Measurements from ENCODE around the gene IGFBP7. TPM values are rescaled to one million over a fixed set of nuclear protein-coding genes. Genes with fewer than 3 reads are reported as not detected.

IGFBP7 gene
- polyA plus RNA-seq, 3 donors, result 153 to 699 (median 661) TPM

DNA sequence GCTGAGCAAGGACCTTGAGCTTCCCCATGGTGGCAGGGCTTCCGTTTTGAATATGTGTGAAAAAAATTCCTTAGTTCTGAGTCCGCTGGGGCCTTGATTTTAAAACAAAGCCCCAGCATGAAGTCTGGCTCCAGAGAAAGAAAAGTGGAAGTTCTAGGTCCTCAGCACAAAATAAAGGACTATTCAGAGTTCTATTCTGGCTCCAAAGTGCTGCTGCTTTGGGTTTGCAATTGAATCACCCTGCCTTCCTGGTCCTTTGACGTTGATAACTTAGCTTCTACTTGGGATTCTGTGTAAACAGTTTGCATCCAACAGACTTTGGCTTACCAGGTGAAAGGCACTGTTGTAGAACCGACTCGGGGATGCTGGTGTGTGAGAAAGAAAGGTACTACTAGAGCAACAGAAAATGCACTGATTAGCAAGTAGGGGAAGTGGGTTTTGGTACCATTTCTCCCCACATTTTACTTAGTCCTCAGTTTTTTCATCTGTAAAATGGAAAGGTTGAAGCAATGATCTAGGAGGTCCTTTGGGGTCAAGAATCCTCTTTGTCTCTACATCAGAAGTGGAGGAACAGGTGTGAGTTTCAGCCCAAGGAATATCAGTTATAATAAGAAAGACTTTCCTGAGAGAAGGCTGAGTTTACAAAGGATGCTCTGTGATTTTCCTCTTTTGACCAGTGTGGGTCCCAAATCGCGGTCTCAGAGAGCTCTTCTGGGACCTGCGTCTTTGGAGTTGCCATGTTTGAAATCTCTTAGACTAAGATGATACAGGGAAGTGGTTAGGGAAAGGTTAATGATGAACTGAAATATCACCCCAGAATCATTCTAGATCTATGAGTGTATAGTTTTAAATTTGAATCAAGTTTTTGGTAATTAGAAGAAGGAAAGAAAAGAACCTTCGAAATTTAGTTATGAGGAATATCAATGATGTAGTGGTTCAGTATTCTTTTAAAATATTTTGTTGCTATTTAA is 28.2 kb downstream of the IGFBP7 start:
- WGBS, 3 donors, result 70 to 82% (median 71%) methylated on average over 9 of the region's 9 CpGs
- H3K27ac ChIP-seq (ENCODE audit: low read depth, low read length), result no peak overlapping the region

DNA sequence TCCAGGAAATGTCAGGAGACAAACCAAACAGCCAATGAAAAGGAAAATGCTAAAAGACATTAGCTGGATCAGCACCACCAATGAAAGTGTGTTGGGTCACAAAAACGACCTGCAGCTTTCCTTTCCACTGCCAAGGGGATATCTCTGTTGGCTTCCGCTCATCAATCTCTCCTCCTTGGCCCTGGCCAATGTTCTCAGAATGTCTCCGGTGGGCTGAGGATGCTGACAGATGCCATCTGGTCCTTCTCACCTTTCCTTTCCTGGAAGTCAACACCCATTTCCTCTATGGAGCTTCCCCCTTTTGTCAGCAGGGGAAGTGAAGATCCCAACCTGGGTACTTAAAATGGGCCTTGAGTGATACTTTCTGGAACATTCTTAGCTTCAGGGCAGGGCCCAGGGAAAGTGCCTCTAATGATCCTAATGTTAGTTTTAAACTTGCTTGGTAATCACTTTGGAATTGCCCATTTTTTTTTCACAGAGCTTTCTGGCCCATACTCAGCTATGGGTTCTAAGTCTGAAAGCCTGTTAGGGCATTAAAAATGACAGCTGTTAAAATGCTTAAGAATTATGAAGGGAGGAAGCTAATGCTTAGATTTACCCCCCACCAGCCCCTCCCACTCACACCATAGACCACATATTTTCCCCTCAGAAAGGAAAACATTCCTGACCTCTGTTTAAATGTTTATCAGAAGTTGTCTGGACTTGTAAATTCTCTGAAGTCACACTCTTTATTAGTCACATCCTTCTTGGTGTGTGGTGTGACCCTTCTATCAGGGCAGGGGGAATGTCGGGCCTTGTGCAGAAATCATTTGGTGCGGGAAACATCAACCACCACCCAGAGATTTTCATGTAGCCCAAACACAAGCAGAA is 29.2 kb downstream of the IGFBP7 start:
- no peak overlapping the region for H3K27ac ChIP-seq (ENCODE audit: low read depth, low read length)

DNA sequence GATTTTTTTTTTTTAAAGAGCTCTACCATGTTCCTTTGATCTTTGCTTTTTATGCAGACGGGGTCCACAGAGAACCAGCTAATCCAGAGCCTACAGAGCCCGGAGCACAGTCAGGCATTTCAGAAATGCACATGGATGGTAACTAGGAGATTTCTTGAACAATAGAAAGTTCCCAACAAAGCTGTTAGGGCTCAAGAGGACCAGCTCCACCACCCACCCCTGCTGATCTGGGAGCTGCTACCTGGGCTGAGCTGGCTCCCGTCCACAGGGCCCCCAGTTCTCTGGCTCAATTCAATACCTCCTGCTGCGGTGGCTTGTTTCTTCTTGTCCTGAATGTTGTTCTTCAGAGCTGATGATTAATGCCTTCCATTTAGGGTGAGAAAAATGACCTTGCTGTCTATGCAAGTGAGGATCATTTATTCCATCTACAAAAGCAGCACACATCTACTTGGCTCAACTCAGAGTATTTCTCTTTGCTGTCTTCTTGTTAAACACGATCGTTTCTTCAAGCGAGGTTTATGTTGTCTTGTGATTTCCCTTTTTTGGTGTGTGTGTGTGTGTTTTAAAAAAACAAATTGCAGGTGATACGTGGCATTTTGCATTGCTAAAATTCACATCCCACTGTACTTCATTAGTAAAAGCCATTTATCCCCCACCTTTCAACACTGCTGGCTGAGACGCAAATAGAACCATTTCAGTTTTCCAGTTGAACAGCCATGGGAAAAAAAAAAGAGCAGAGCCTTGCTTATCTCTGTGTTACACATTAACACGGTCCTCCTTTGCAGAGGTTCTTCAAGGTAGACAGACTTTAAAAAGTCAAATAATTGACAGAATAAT is 31.3 kb downstream of the IGFBP7 start:
- WGBS, 3 donors, result 26 to 64% (median 63%) methylated on average over 10 of the region's 10 CpGs
- no peak overlapping the region for H3K27ac ChIP-seq (ENCODE audit: low read depth, low read length)

More for the DNA sequence above, 29.2 kb downstream of the IGFBP7 start:
- 47 to 58% (median 51%) methylated on average over 5 of the region's 5 CpGs for WGBS, 3 donors

DNA sequence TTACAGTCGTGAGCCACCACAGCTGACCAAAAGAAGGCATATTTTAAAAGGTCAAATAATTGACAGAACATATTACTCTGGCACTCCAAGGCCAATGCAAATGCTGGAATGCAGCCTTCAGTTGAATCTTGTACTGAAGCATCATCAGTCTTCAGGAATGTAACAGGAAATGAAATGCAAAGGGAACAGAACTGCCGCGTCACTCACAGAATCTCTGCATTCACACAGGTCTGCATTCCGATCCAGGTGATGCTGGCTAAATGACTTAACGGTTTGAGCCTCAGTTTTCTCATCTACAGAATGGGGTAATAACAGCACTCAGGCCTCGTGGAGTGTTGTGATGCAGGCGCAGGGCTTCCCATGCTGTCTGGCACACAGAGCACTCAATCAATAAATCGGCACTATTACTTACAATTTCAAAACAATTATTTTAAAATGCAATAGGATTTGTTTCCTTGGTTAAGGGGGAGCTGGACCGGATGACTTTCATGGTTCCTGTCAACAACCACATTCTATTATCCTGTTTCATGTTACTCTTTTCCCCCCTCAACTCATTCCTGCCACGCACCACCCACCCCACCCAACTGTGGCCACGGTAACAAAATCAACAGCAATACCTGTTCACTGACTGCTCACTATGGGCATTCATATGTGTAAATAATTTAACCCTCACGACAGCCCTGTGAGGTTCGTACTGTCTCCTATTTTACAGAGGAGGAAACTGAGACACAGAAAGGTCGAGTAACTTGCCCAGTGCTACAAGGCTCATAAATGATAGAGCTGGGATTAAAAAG is 32.4 kb downstream of the IGFBP7 start:
- no peak overlapping the region for H3K27ac ChIP-seq (ENCODE audit: low read depth, low read length)
- 63 to 84% (median 83%) methylated on average over 14 of the region's 14 CpGs for WGBS, 3 donors

DNA sequence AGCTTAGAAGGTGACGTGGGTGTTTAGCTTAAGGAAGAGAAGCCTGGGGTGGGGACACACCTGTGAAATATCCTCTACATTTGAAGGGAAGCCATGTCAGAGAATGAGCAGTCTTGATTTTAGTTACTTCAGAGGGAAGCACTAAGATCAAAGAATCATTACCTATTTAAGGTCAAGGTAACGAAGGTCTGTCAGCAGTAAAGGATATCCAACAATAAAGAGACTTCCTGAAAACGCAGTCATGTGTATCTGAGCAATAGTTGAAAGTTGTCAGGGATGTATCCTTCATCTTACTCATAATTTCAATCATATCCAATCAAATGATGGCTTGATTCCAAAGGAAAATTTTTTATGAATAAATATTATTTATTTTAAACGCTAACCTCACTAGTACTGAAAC is 33.5 kb downstream of the IGFBP7 start:
- 50 to 61% (median 56%) methylated on average over 4 of the region's 4 CpGs for WGBS, 3 donors
- H3K27ac ChIP-seq (ENCODE audit: low read depth, low read length), result no peak overlapping the region

- H3K27ac ChIP-seq (ENCODE audit: low read depth, low read length), result no peak overlapping the region
Observed at GRCh38 chr4:57075367-57075766, 34.8 kb downstream of the IGFBP7 start.

GRCh38 chr4:57074744-57075143 is 35.4 kb downstream of the IGFBP7 start:
- H3K27ac ChIP-seq (ENCODE audit: low read depth, low read length), result no peak overlapping the region
- 25 to 39% (median 29%) methylated on average over 4 of the region's 4 CpGs for WGBS, 3 donors

DNA sequence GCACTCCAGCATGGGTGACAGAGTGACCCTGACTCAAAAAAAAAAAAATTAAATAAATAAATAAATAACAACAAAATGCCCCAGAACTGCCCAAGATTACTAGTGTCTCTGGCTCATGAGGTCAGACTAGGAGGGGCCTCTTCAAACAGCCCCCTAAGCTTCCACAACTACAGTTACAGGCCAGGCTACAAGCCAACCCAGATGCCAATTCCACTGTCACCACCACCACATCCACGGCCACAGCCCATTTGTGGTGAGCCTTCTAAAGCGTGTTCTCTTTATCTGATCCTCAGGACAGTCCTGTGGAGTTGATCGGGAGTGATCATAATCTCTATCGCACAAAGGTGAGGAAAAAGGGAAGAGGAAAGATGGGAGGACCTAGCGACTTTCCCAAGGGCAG is 36.6 kb downstream of the IGFBP7 start:
- H3K27ac ChIP-seq (ENCODE audit: low read depth, low read length), result no peak overlapping the region

DNA sequence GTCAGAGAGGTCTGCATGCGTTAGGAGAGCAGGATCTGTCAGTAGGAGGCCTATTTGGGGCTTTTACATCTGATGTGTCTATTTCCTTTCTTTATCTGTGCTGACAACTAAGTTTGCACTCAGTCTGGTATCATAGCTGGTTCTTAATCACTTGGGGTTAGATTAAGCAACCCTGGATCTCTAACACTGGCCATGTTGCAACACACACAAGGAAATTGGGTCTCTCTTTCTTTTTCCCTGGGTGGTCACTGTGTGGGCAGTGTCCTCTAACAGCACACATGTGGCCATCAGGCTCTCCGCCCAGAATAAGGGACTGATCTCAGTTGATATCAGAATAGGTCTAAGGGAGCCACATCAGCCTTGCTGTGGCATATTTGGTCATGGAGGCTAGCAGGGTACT is 38.9 kb downstream of the IGFBP7 start:
- WGBS, 3 donors, result 19 to 65% (median 37%) methylated on average over 2 of the region's 2 CpGs
- H3K27ac ChIP-seq (ENCODE audit: low read depth, low read length), result no peak overlapping the region

More for the DNA sequence above, 36.6 kb downstream of the IGFBP7 start:
- 72 to 85% (median 77%) methylated on average over 5 of the region's 5 CpGs for WGBS, 3 donors

DNA sequence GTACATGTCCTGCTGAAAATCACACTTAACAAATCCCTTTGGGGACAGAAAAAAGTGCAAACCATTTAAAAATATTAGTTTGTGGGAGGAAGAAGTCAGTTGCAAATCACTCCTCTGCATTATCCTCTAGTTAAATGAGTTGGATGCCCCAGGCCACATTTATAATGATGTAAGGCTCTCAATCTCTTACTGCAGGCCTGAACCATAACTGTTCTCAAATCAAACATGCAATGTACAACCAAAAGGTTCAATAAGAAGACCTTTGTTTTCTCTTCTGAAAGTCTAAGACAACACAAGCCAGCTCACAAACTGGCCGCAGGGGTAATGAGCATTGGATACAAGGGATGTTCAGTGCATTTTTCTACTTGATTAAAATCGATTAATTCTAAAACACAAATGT is 39.7 kb downstream of the IGFBP7 start:
- 71 to 88% (median 84%) methylated on average over 2 of the region's 2 CpGs for WGBS, 3 donors
- H3K27ac ChIP-seq (ENCODE audit: low read depth, low read length), result no peak overlapping the region

GRCh38 chr4:57068237-57068981 is 41.8 kb downstream of the IGFBP7 start:
- 69 to 80% (median 77%) methylated on average over 8 of the region's 8 CpGs for WGBS, 3 donors
- no peak overlapping the region for H3K27ac ChIP-seq (ENCODE audit: low read depth, low read length)

- WGBS, 3 donors, result 58 to 86% (median 65%) methylated on average over 5 of the region's 5 CpGs
- no peak overlapping the region for H3K27ac ChIP-seq (ENCODE audit: low read depth, low read length)
Observed at GRCh38 chr4:57065730-57066482, 44.3 kb downstream of the IGFBP7 start.

DNA sequence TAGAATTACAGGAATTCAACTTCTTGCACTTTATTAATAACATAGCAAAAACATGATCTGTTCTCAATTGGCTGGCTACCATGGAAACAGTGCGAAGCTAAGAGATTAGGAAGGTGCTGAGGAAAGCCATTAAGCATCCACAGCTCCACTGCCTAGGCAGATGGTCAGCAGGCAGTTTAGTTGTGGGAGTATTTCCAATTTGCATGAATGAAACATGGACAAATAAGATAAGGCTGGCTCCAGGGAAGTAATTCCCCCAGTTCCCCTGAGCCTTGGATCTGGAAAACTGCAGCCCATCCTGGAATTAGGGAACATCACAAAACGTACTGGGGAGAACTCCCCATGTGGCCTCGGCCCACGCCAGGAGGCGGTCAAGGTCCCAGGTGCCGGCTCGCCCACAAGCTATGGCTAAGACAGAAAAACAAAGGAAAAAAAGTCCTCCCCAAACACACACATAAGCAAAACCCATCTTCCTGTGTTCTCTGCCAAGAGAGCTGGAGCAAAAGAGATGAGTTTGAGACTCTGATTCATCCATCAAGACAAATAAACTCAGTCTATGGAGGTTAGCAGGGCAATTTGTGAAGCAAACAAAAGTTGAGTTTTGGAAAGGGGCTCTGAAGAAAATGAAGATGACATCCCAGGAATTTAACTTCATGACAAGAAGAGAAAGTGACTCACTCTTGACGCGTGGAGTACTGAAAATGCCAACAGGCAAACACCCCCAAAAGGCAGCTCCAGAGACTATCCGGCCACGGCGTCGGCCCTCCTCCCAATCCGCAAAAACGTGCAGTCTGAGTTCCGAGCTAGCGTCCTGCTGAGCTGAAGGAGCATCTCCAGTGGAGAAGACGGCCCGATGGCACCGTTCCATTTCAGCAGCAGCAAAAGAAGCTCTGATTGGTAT is 45.1 kb downstream of the IGFBP7 start:
- no peak overlapping the region for H3K27ac ChIP-seq (ENCODE audit: low read depth, low read length)
- 42 to 67% (median 42%) methylated on average over 20 of the region's 20 CpGs for WGBS, 3 donors

DNA sequence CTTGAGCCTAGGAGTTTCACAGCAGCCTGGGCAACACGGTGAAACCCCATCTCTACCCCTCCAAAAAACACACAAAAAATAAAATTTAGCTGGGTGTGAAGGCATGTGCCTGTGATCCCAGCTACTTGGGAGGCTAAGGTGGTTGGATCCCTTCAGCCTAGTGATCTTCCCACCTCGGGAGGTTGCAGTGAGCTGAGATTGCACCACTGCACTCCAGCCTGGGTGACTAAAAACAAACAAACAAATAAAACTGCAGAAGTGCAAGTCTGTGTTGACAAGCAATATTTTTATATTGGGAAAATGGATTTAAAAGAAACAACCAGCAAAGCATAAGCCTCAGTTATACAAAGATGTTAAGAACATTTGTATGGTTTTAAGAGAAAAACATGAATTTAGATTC is 46.1 kb downstream of the IGFBP7 start:
- WGBS, 3 donors, result 69 to 78% (median 70%) methylated on average over 2 of the region's 2 CpGs
- H3K27ac ChIP-seq (ENCODE audit: low read depth, low read length), result peak overlapping the region; percentile 48

DNA sequence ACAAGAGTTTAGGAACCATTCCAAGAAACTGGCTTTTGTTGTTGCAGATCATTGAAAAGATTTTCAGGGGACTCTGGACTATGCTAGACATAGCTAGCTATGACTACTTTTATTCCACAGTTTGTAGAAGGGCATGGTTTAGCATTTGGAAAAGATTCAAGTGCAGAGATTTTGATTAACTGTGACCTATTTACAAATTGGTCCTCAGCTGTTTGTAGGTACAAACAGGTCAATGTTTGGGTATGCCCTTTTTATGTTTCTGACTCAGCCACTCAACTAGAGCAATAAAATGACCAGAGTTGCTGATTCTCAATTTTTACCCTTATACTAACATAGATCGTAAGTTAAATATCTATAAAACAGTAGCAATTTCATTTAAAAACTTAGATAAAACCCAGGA is 46.7 kb downstream of the IGFBP7 start:
- 95 to 96% (median 95%) methylated on average over 1 of the region's 1 CpG for WGBS, 3 donors
- no peak overlapping the region for H3K27ac ChIP-seq (ENCODE audit: low read depth, low read length)
